ENCODE measurements around the gene MMP15.

- no peak for TF ChIP-seq POLR2A (IDR thresholded peaks at IDR 0.05)
- TF ChIP-seq CTCF (IDR thresholded peaks at IDR 0.05) = no peak
Observed at GRCh38 chr16:58001781-58002415, 23.7 kb upstream of the MMP15 start.

Measured in Peyer's patch (tissue), 4 donors.